WERI-Rb-1 (cell line): ENCODE results near the gene PRAC1.

ENCODE experiments used
- DNase-seq: peaks from one replicate; pipeline ENCODE4 v3.0.0-alpha.2; 2020
- H3K27ac ChIP-seq: fragments of 250-450 bp; sonication (Bioruptor Pico); 2 replicates; pipeline ENCODE4 v1.5.1; 2020; ENCODE audit warnings: mild to moderate bottlenecking, moderate library complexity
- H3K27me3 ChIP-seq: fragments of 250-450 bp; sonication (Bioruptor Pico); 2 replicates; pipeline ENCODE4 v1.5.1; 2021; ENCODE audit warnings: mild to moderate bottlenecking, low read depth, moderate library complexity; ENCODE audit not compliant: insufficient read depth, severe bottlenecking
- H3K36me3 ChIP-seq: fragments of 250-450 bp; sonication (Bioruptor Pico); 2 replicates; pipeline ENCODE4 v1.5.1; 2020; ENCODE audit warnings: mild to moderate bottlenecking, moderate library complexity
- H3K4me3 ChIP-seq: 2 replicates; pipeline ENCODE4 v1.5.1; 2011; ENCODE audit warnings: low read depth, mild to moderate bottlenecking, control low read depth, low read length
- H3K9me3 ChIP-seq: fragments of 250-450 bp; sonication (Bioruptor Pico); 2 replicates; pipeline ENCODE4 v1.5.1; 2021; ENCODE audit warnings: mild to moderate bottlenecking, moderate library complexity; ENCODE audit not compliant: severe bottlenecking
- CTCF ChIP-seq: IDR thresholded peaks from 2 replicates; pipeline ENCODE4 v1.5.1; 2011; ENCODE audit warnings: low read depth, mild to moderate bottlenecking, control low read depth, inconsistent platforms, low read length

The PRAC1 gene

GRCh38 chr17:48760411-48760810, 38.1 kb upstream of the PRAC1 start:
- DNase-seq, result no peak
- Histone ChIP-seq H3K27me3 (peaks cover 100% of the 10 kb centered on the region), H3K9me3 (peaks cover 5% of the 10 kb centered on the region), H3K36me3 (no peaks in the 10 kb centered on the region), H3K4me3 (no peak overlapping the region), H3K27ac (no peak overlapping the region)
- no peak for TF ChIP-seq CTCF

GRCh38 chr17:48759288-48759687, 37.0 kb upstream of the PRAC1 start:
- no peak overlapping the region for H3K27ac ChIP-seq
- no peak for TF ChIP-seq CTCF
- H3K27me3 ChIP-seq, result peaks cover 100% of the 10 kb centered on the region
- no peak for DNase-seq
- H3K4me3 ChIP-seq, result no peak overlapping the region
- peaks cover 5% of the 10 kb centered on the region for H3K9me3 ChIP-seq
- no peaks in the 10 kb centered on the region for H3K36me3 ChIP-seq

- H3K27ac ChIP-seq, result no peak overlapping the region
- H3K9me3 ChIP-seq, result peaks cover 5% of the 10 kb centered on the region
- H3K36me3 ChIP-seq, result no peaks in the 10 kb centered on the region
- peaks cover 100% of the 10 kb centered on the region for H3K27me3 ChIP-seq
- TF ChIP-seq CTCF, result no peak
- DNase-seq, result no peak
- H3K4me3 ChIP-seq, result no peak overlapping the region
These were observed 35.2 kb upstream of the PRAC1 start for GRCh38 chr17:48757524-48757961.

GRCh38 chr17:48756830-48757251, 34.5 kb upstream of the PRAC1 start:
- no peak overlapping the region for H3K4me3 ChIP-seq
- H3K9me3 ChIP-seq, result peaks cover 5% of the 10 kb centered on the region
- peaks cover 100% of the 10 kb centered on the region for H3K27me3 ChIP-seq
- H3K27ac ChIP-seq, result no peak overlapping the region
- H3K36me3 ChIP-seq, result no peaks in the 10 kb centered on the region
- DNase-seq, result no peak
- TF ChIP-seq CTCF, result no peak

- Histone ChIP-seq H3K9me3 (peaks cover 9% of the 10 kb centered on the region), H3K36me3 (no peaks in the 10 kb centered on the region), H3K4me3 (no peak overlapping the region), H3K27me3 (peaks cover 100% of the 10 kb centered on the region), H3K27ac (no peak overlapping the region)
- TF ChIP-seq CTCF, result no peak
- DNase-seq, result no peak
These were observed 33.0 kb upstream of the PRAC1 start for GRCh38 chr17:48755356-48755755.

- no peak for DNase-seq
- TF ChIP-seq CTCF, result 0 out of 2 replicates have a peak, but pooled peaks have one; percentile 8
- Histone ChIP-seq H3K9me3 (peaks cover 12% of the 10 kb centered on the region), H3K27ac (no peak overlapping the region), H3K4me3 (no peak overlapping the region), H3K36me3 (no peaks in the 10 kb centered on the region), H3K27me3 (peaks cover 100% of the 10 kb centered on the region)
These were observed 32.4 kb upstream of the PRAC1 start for GRCh38 chr17:48754500-48755261.
